Loucy (cell line): ENCODE results near the gene SLC25A4.

ENCODE experiments used
- H2AFZ ChIP-seq: fragments of 200-600 bp; sonication (generic); 2 replicates; pipeline ENCODE4 v1.6.0; 2016; ENCODE audit warnings: antibody characterized with exemption, mild to moderate bottlenecking, low read length, moderate library complexity
- H3F3A ChIP-seq: fragments of 200-600 bp; 2 replicates; pipeline ENCODE4 v1.6.0; 2016; ENCODE audit warnings: antibody characterized with exemption, low read depth, mild to moderate bottlenecking
- H3K27me3 ChIP-seq: fragments of 200-600 bp; sonication (generic); 2 replicates; pipeline ENCODE4 v1.6.1; 2014; ENCODE audit warnings: low read length, mild to moderate bottlenecking; ENCODE audit not compliant: insufficient read depth, poor library complexity, severe bottlenecking
- H3K36me3 ChIP-seq: fragments of 200-600 bp; sonication (generic); 2 replicates; pipeline ENCODE4 v1.6.1; 2016; ENCODE audit warnings: low read length; ENCODE audit not compliant: insufficient read depth
- H3K4me1 ChIP-seq: fragments of 200-600 bp; sonication (generic); 2 replicates; pipeline ENCODE4 v1.5.1; 2014; ENCODE audit warnings: low read length, mild to moderate bottlenecking; ENCODE audit not compliant: insufficient read depth, poor library complexity, severe bottlenecking
- H3K4me2 ChIP-seq: fragments of 200-600 bp; sonication (generic); 2 replicates; pipeline ENCODE4 v1.6.0; 2014; ENCODE audit warnings: antibody characterized with exemption, low read length, low read depth, mild to moderate bottlenecking; ENCODE audit not compliant: poor library complexity, severe bottlenecking
- H3K4me3 ChIP-seq: fragments of 200-600 bp; sonication (generic); 2 replicates; pipeline ENCODE4 v1.5.1; 2014; ENCODE audit warnings: low read length, mild to moderate bottlenecking, mixed read lengths; ENCODE audit not compliant: poor library complexity, severe bottlenecking
- H3K79me2 ChIP-seq: fragments of 200-600 bp; sonication (generic); 2 replicates; pipeline ENCODE4 v1.6.1; 2014; ENCODE audit warnings: low read length; ENCODE audit not compliant: insufficient read depth
- H3K9ac ChIP-seq: fragments of 200-600 bp; sonication (generic); 2 replicates; pipeline ENCODE4 v1.6.0; 2014; ENCODE audit warnings: mild to moderate bottlenecking, low read depth, low read length, moderate library complexity; ENCODE audit not compliant: poor library complexity, severe bottlenecking
- H3K9me2 ChIP-seq: fragments of 200-600 bp; sonication (generic); replicated peaks from 2 replicates; pipeline ENCODE4 v1.6.1; 2016; ENCODE audit warnings: low read depth, low read length, mixed read lengths
- H3K9me3 ChIP-seq: fragments of 200-600 bp; sonication (generic); 2 replicates; pipeline ENCODE4 v1.6.1; 2014; ENCODE audit warnings: mild to moderate bottlenecking, antibody characterized with exemption, low read length, low read depth; ENCODE audit not compliant: insufficient read depth
- H4K20me1 ChIP-seq: fragments of 200-600 bp; sonication (generic); 2 replicates; pipeline ENCODE4 v1.6.0; 2014; ENCODE audit warnings: antibody characterized with exemption, low read length, mild to moderate bottlenecking; ENCODE audit not compliant: insufficient read depth, poor library complexity, severe bottlenecking
- CTCF ChIP-seq: fragments of 200-600 bp; sonication (generic); conservative IDR thresholded peaks from 2 replicates; pipeline ENCODE4 v1.5.1; 2014; ENCODE audit warnings: mild to moderate bottlenecking, antibody characterized with exemption, low read length
- EZH2phosphoT487 ChIP-seq: fragments of 200-600 bp; IDR thresholded peaks from 2 replicates; pipeline ENCODE4 v1.6.1; 2018; ENCODE audit warnings: antibody characterized with exemption, mild to moderate bottlenecking, moderate library complexity, borderline replicate concordance

SLC25A4 gene

GRCh38 chr4:185113340-185113739 lies 29.7 kb upstream of the SLC25A4 start:
- no peak overlapping the region for H2AFZ ChIP-seq
- no peak overlapping the region for H3K9ac ChIP-seq
- TF ChIP-seq CTCF (no peak), EZH2phosphoT487 (no peak)
- no peak overlapping the region for H3K4me2 ChIP-seq
- no peak overlapping the region for H3K4me3 ChIP-seq
- H3K9me3 ChIP-seq = no peaks in the 10 kb centered on the region
- no peaks in the 10 kb centered on the region for H3K27me3 ChIP-seq
- no peaks in the 10 kb centered on the region for H3K36me3 ChIP-seq
- no peaks in the 10 kb centered on the region for H3K9me2 ChIP-seq
- no peaks in the 10 kb centered on the region for H3F3A ChIP-seq
- no peaks in the 10 kb centered on the region for H3K4me1 ChIP-seq
- H4K20me1 ChIP-seq = no peaks in the 10 kb centered on the region
- H3K79me2 ChIP-seq = no peaks in the 10 kb centered on the region

- H2AFZ ChIP-seq = no peak overlapping the region
- no peak overlapping the region for H3K4me2 ChIP-seq
- no peak for TF ChIP-seq EZH2phosphoT487
- TF ChIP-seq CTCF = no peak
- no peaks in the 10 kb centered on the region for H4K20me1 ChIP-seq
- H3K4me1 ChIP-seq = no peaks in the 10 kb centered on the region
- H3F3A ChIP-seq = no peaks in the 10 kb centered on the region
- no peak overlapping the region for H3K9ac ChIP-seq
- H3K36me3 ChIP-seq = no peaks in the 10 kb centered on the region
- H3K9me2 ChIP-seq = no peaks in the 10 kb centered on the region
- peaks cover 10% of the 10 kb centered on the region for H3K27me3 ChIP-seq
- H3K9me3 ChIP-seq = no peaks in the 10 kb centered on the region
- no peaks in the 10 kb centered on the region for H3K79me2 ChIP-seq
- no peak overlapping the region for H3K4me3 ChIP-seq
These were observed 27.2 kb upstream of the SLC25A4 start for GRCh38 chr4:185115827-185116232.

GRCh38 chr4:185117300-185117934 lies 25.6 kb upstream of the SLC25A4 start:
- Histone ChIP-seq H3K4me2 (no peak overlapping the region), H3K9me3 (no peaks in the 10 kb centered on the region), H3K79me2 (no peaks in the 10 kb centered on the region), H3K4me1 (no peaks in the 10 kb centered on the region), H4K20me1 (no peaks in the 10 kb centered on the region), H2AFZ (no peak overlapping the region), H3K27me3 (peaks cover 10% of the 10 kb centered on the region), H3K4me3 (no peak overlapping the region), H3K36me3 (no peaks in the 10 kb centered on the region), H3K9ac (no peak overlapping the region), H3K9me2 (no peaks in the 10 kb centered on the region), H3F3A (no peaks in the 10 kb centered on the region)
- TF ChIP-seq CTCF = no peak
